Measurements from ENCODE around the gene GPC2. TPM values are rescaled to one million over a fixed set of nuclear protein-coding genes. Genes with fewer than 3 reads are reported as not detected.

GPC2 gene
- total and polyA plus RNA-seq, 4 donors = 0.63 to 3.7 (median 0.96) TPM

GRCh38 chr7:100176096-100177044, 811 bp downstream of the GPC2 start:
- no peak overlapping the region for H3K27ac ChIP-seq (ENCODE audit: low read depth in 1 of 2, low read length in 2 of 2)
- no peaks in the 10 kb centered on the region for H3K9me3 ChIP-seq (ENCODE audit: control insufficient read depth, low read length)
- no peaks in the 10 kb centered on the region for H3K36me3 ChIP-seq (ENCODE audit: control insufficient read depth in 1 of 2, insufficient read depth in 2 of 2, low read length in 1 of 2)
- H3K4me1 ChIP-seq (ENCODE audit: control insufficient read depth in 1 of 2, insufficient read depth in 2 of 2, low read length in 2 of 2) = no peaks in the 10 kb centered on the region
- H3K4me3 ChIP-seq (ENCODE audit: low read length in 2 of 2) = peak overlapping the region in 1 of 2 donors; percentile 31
- H3K27me3 ChIP-seq (ENCODE audit: control insufficient read depth in 1 of 2, insufficient read depth in 2 of 2, low read length in 1 of 2) = no peaks in the 10 kb centered on the region
- WGBS, 2 donors = 58 to 66% methylated on average over 12 to 14 of the region's 14 CpGs
- DNase-seq = peak in 1 of 2 donors; percentile 59
- no peak for ATAC-seq (ENCODE audit: low FRiP score)
- intact Hi-C loops (cut with DNase I) = no loop called here

GRCh38 chr7:100175296-100175935, 1.8 kb downstream of the GPC2 start:
- intact Hi-C loops (cut with DNase I) = no loop called here
- Histone ChIP-seq H3K36me3 (ENCODE audit: control insufficient read depth in 1 of 2, insufficient read depth in 2 of 2, low read length in 1 of 2) (no peaks in the 10 kb centered on the region), H3K4me3 (ENCODE audit: low read length in 2 of 2) (no peak overlapping the region), H3K27me3 (ENCODE audit: control insufficient read depth in 1 of 2, insufficient read depth in 2 of 2, low read length in 1 of 2) (no peaks in the 10 kb centered on the region), H3K9me3 (ENCODE audit: control insufficient read depth, low read length) (no peaks in the 10 kb centered on the region), H3K27ac (ENCODE audit: low read depth in 1 of 2, low read length in 2 of 2) (no peak overlapping the region), H3K4me1 (ENCODE audit: control insufficient read depth in 1 of 2, insufficient read depth in 2 of 2, low read length in 2 of 2) (no peaks in the 10 kb centered on the region)
- ATAC-seq (ENCODE audit: low FRiP score) (no peak), DNase-seq (peak in 1 of 2 donors; percentile 55)
- 95% methylated on average over 14 of the region's 14 CpGs for WGBS, 2 donors

- Histone ChIP-seq H3K27ac (ENCODE audit: low read depth in 1 of 2, low read length in 2 of 2) (no peak overlapping the region), H3K36me3 (ENCODE audit: control insufficient read depth in 1 of 2, insufficient read depth in 2 of 2, low read length in 1 of 2) (no peaks in the 10 kb centered on the region), H3K4me1 (ENCODE audit: control insufficient read depth in 1 of 2, insufficient read depth in 2 of 2, low read length in 2 of 2) (no peaks in the 10 kb centered on the region), H3K4me3 (ENCODE audit: low read length in 2 of 2) (no peak overlapping the region), H3K9me3 (ENCODE audit: control insufficient read depth, low read length) (no peaks in the 10 kb centered on the region), H3K27me3 (ENCODE audit: control insufficient read depth in 1 of 2, insufficient read depth in 2 of 2, low read length in 1 of 2) (no peaks in the 10 kb centered on the region)
- ATAC-seq (ENCODE audit: low FRiP score) = no peak
- intact Hi-C loops (cut with DNase I) = no loop called here
- WGBS, 2 donors = 86% methylated on average over 5 of the region's 5 CpGs
- peak in 1 of 2 donors; percentile 46 for DNase-seq
Observed at GRCh38 chr7:100174582-100174981, 2.6 kb downstream of the GPC2 start.

- Histone ChIP-seq H3K27me3 (ENCODE audit: control insufficient read depth in 1 of 2, insufficient read depth in 2 of 2, low read length in 1 of 2) (no peaks in the 10 kb centered on the region), H3K27ac (ENCODE audit: low read depth in 1 of 2, low read length in 2 of 2) (no peak overlapping the region), H3K4me3 (ENCODE audit: low read length in 2 of 2) (no peak overlapping the region), H3K4me1 (ENCODE audit: control insufficient read depth in 1 of 2, insufficient read depth in 2 of 2, low read length in 2 of 2) (no peaks in the 10 kb centered on the region), H3K36me3 (ENCODE audit: control insufficient read depth in 1 of 2, insufficient read depth in 2 of 2, low read length in 1 of 2) (no peaks in the 10 kb centered on the region), H3K9me3 (ENCODE audit: control insufficient read depth, low read length) (no peaks in the 10 kb centered on the region)
- 92 to 93% methylated on average over 11 of the region's 11 CpGs for WGBS, 2 donors
- intact Hi-C loops (cut with DNase I) = no loop called here
- ATAC-seq (ENCODE audit: low FRiP score) (no peak), DNase-seq (peak in 1 of 2 donors; percentile 68)
Observed at GRCh38 chr7:100173806-100174495, 3.2 kb downstream of the GPC2 start.

GRCh38 chr7:100171840-100172239, 5.3 kb downstream of the GPC2 start:
- H3K27me3 ChIP-seq (ENCODE audit: control insufficient read depth in 1 of 2, insufficient read depth in 2 of 2, low read length in 1 of 2) = no peaks in the 10 kb centered on the region
- DNase-seq (peak in 1 of 2 donors; percentile 75), ATAC-seq (ENCODE audit: low FRiP score) (no peak)
- no peaks in the 10 kb centered on the region for H3K9me3 ChIP-seq (ENCODE audit: control insufficient read depth, low read length)
- H3K4me1 ChIP-seq (ENCODE audit: control insufficient read depth in 1 of 2, insufficient read depth in 2 of 2, low read length in 2 of 2) = no peaks in the 10 kb centered on the region
- WGBS, 2 donors = 41 to 49% methylated on average over 19 to 22 of the region's 22 CpGs
- no peak overlapping the region for H3K27ac ChIP-seq (ENCODE audit: low read depth in 1 of 2, low read length in 2 of 2)
- no peaks in the 10 kb centered on the region for H3K36me3 ChIP-seq (ENCODE audit: control insufficient read depth in 1 of 2, insufficient read depth in 2 of 2, low read length in 1 of 2)
- intact Hi-C loops (cut with DNase I) = no loop called here
- peak overlapping the region in 1 of 2 donors; percentile 20 for H3K4me3 ChIP-seq (ENCODE audit: low read length in 2 of 2)

- Histone ChIP-seq H3K9me3 (ENCODE audit: control insufficient read depth, low read length) (no peaks in the 10 kb centered on the region), H3K4me3 (ENCODE audit: low read length in 2 of 2) (peak overlapping the region; percentile 20 to 22), H3K4me1 (ENCODE audit: control insufficient read depth in 1 of 2, insufficient read depth in 2 of 2, low read length in 2 of 2) (no peaks in the 10 kb centered on the region), H3K27ac (ENCODE audit: low read depth in 1 of 2, low read length in 2 of 2) (no peak overlapping the region), H3K27me3 (ENCODE audit: control insufficient read depth in 1 of 2, insufficient read depth in 2 of 2, low read length in 1 of 2) (no peaks in the 10 kb centered on the region), H3K36me3 (ENCODE audit: control insufficient read depth in 1 of 2, insufficient read depth in 2 of 2, low read length in 1 of 2) (no peaks in the 10 kb centered on the region)
- no peak for ATAC-seq (ENCODE audit: low FRiP score)
- DNase-seq = peak in 1 of 2 donors; percentile 76
- 12 to 20% methylated on average over 45 to 61 of the region's 61 CpGs for WGBS, 2 donors
- intact Hi-C loops (cut with DNase I) = no loop called here
Observed at GRCh38 chr7:100171087-100171681, 6.0 kb downstream of the GPC2 start.

GRCh38 chr7:100170101-100170897, 6.9 kb downstream of the GPC2 start:
- no peaks in the 10 kb centered on the region for H3K4me1 ChIP-seq (ENCODE audit: control insufficient read depth in 1 of 2, insufficient read depth in 2 of 2, low read length in 2 of 2)
- H3K27ac ChIP-seq (ENCODE audit: low read depth in 1 of 2, low read length in 2 of 2) = no peak overlapping the region
- H3K27me3 ChIP-seq (ENCODE audit: control insufficient read depth in 1 of 2, insufficient read depth in 2 of 2, low read length in 1 of 2) = no peaks in the 10 kb centered on the region
- H3K9me3 ChIP-seq (ENCODE audit: control insufficient read depth, low read length) = no peaks in the 10 kb centered on the region
- intact Hi-C loops (cut with DNase I) = no loop called here
- H3K36me3 ChIP-seq (ENCODE audit: control insufficient read depth in 1 of 2, insufficient read depth in 2 of 2, low read length in 1 of 2) = no peaks in the 10 kb centered on the region
- no peak for ATAC-seq (ENCODE audit: low FRiP score)
- H3K4me3 ChIP-seq (ENCODE audit: low read length in 2 of 2) = no peak overlapping the region
- peak in 1 of 2 donors; percentile 55 for DNase-seq
- 90 to 93% methylated on average over 11 of the region's 11 CpGs for WGBS, 2 donors

Data from aorta (tissue), 5 donors.